HEK293 (cell line): Measurements from ENCODE around the gene LASP1.

ENCODE experiments used
- HIC1 ChIP-seq: fragments of 450-650 bp; formaldehyde crosslinking; IDR thresholded peaks from 2 replicates; pipeline ENCODE4 v1.5.1; 2016; ENCODE audit warnings: missing biosample characterization, missing genetic modification characterization
- MYNN ChIP-seq: fragments of 450-650 bp; formaldehyde crosslinking; IDR thresholded peaks from 2 replicates; pipeline ENCODE4 v1.5.1; 2016; ENCODE audit warnings: missing biosample characterization, missing genetic modification characterization, borderline replicate concordance
- PRDM10 ChIP-seq: fragments of 450-650 bp; formaldehyde crosslinking; IDR thresholded peaks from 2 replicates; pipeline ENCODE4 v1.5.1; 2016; ENCODE audit warnings: missing biosample characterization, missing genetic modification characterization
- SETDB1 ChIP-seq: IDR thresholded peaks from one replicate; pipeline ENCODE4 v1.6.1; 2017; ENCODE audit warnings: mild to moderate bottlenecking, low read length, moderate library complexity, mixed read lengths; ENCODE audit not compliant: insufficient read length
- YY1 ChIP-seq: fragments of 450-650 bp; formaldehyde crosslinking; IDR thresholded peaks from 2 replicates; pipeline ENCODE4 v1.5.1; 2018; ENCODE audit warnings: missing biosample characterization, missing genetic modification characterization
- ZBTB20 ChIP-seq: fragments of 450-650 bp; formaldehyde crosslinking; IDR thresholded peaks from 2 replicates; pipeline ENCODE4 v1.5.1; 2016; ENCODE audit warnings: missing biosample characterization, missing genetic modification characterization
- ZBTB49 ChIP-seq: fragments of 450-650 bp; formaldehyde crosslinking; IDR thresholded peaks from 2 replicates; pipeline ENCODE4 v1.5.1; 2016; ENCODE audit warnings: missing biosample characterization, missing genetic modification characterization, low read depth
- ZBTB7A ChIP-seq: fragments of 450-650 bp; formaldehyde crosslinking; IDR thresholded peaks from 2 replicates; pipeline ENCODE4 v1.5.1; 2016; ENCODE audit warnings: low read depth, missing biosample characterization, missing genetic modification characterization
- ZEB2 ChIP-seq: fragments of 450-650 bp; formaldehyde crosslinking; IDR thresholded peaks from 2 replicates; pipeline ENCODE4 v1.5.1; 2016; ENCODE audit warnings: missing biosample characterization, missing genetic modification characterization
- ZFP41 ChIP-seq: fragments of 450-650 bp; formaldehyde crosslinking; IDR thresholded peaks from 2 replicates; pipeline ENCODE4 v1.5.1; 2016; ENCODE audit warnings: missing biosample characterization, missing genetic modification characterization, borderline replicate concordance
- ZNF10 ChIP-seq: fragments of 450-650 bp; formaldehyde crosslinking; IDR thresholded peaks from 2 replicates; pipeline ENCODE4 v1.5.1; 2017; ENCODE audit warnings: missing biosample characterization, missing genetic modification characterization
- ZNF114 ChIP-seq: fragments of 450-650 bp; formaldehyde crosslinking; IDR thresholded peaks from 2 replicates; pipeline ENCODE4 v1.5.0; 2017; ENCODE audit warnings: missing biosample characterization, missing genetic modification characterization
- ZNF169 ChIP-seq: fragments of 450-650 bp; formaldehyde crosslinking; IDR thresholded peaks from 2 replicates; pipeline ENCODE4 v1.5.1; 2016; ENCODE audit warnings: missing biosample characterization, missing genetic modification characterization
- ZNF248 ChIP-seq: fragments of 450-650 bp; formaldehyde crosslinking; IDR thresholded peaks from 2 replicates; pipeline ENCODE4 v1.5.1; 2017; ENCODE audit warnings: missing biosample characterization, missing genetic modification characterization
- ZNF394 ChIP-seq: fragments of 450-650 bp; formaldehyde crosslinking; IDR thresholded peaks from 2 replicates; pipeline ENCODE4 v1.5.1; 2016; ENCODE audit warnings: missing biosample characterization, missing genetic modification characterization, mild to moderate bottlenecking, moderate library complexity, borderline replicate concordance
- ZNF398 ChIP-seq: fragments of 450-650 bp; formaldehyde crosslinking; IDR thresholded peaks from 2 replicates; pipeline ENCODE4 v1.5.1; 2017; ENCODE audit warnings: missing biosample characterization, missing genetic modification characterization
- ZNF404 ChIP-seq: fragments of 450-650 bp; formaldehyde crosslinking; IDR thresholded peaks from 2 replicates; pipeline ENCODE4 v1.5.1; 2017; ENCODE audit warnings: missing biosample characterization, missing genetic modification characterization
- ZNF48 ChIP-seq: fragments of 450-650 bp; formaldehyde crosslinking; IDR thresholded peaks from 2 replicates; pipeline ENCODE4 v1.5.1; 2016; ENCODE audit warnings: missing biosample characterization, missing genetic modification characterization
- ZNF488 ChIP-seq: fragments of 450-650 bp; formaldehyde crosslinking; IDR thresholded peaks from 2 replicates; pipeline ENCODE4 v1.5.1; 2016; ENCODE audit warnings: missing biosample characterization, missing genetic modification characterization
- ZNF549 ChIP-seq: fragments of 450-650 bp; IDR thresholded peaks from 2 replicates; pipeline ENCODE4 v1.5.1; 2018; ENCODE audit warnings: missing biosample characterization, missing genetic modification characterization, mild to moderate bottlenecking, inconsistent platforms, moderate library complexity
- ZNF623 ChIP-seq: fragments of 450-650 bp; formaldehyde crosslinking; IDR thresholded peaks from 2 replicates; pipeline ENCODE4 v1.5.1; 2016; ENCODE audit warnings: missing biosample characterization, missing genetic modification characterization
- ZNF785 ChIP-seq: fragments of 450-650 bp; formaldehyde crosslinking; IDR thresholded peaks from 2 replicates; pipeline ENCODE4 v1.5.1; 2016; ENCODE audit warnings: missing biosample characterization, missing genetic modification characterization
- ZSCAN16 ChIP-seq: fragments of 450-650 bp; formaldehyde crosslinking; IDR thresholded peaks from 2 replicates; pipeline ENCODE4 v1.5.1; 2016; ENCODE audit warnings: missing biosample characterization, missing genetic modification characterization
- TF ChIP-seq, protein P1 (sequence below): fragments of 450-650 bp; formaldehyde crosslinking; IDR thresholded peaks from 2 replicates; pipeline ENCODE4 v1.5.1; 2017; ENCODE audit warnings: missing biosample characterization, mild to moderate bottlenecking, missing genetic modification characterization, moderate library complexity

Gene LASP1

DNA sequence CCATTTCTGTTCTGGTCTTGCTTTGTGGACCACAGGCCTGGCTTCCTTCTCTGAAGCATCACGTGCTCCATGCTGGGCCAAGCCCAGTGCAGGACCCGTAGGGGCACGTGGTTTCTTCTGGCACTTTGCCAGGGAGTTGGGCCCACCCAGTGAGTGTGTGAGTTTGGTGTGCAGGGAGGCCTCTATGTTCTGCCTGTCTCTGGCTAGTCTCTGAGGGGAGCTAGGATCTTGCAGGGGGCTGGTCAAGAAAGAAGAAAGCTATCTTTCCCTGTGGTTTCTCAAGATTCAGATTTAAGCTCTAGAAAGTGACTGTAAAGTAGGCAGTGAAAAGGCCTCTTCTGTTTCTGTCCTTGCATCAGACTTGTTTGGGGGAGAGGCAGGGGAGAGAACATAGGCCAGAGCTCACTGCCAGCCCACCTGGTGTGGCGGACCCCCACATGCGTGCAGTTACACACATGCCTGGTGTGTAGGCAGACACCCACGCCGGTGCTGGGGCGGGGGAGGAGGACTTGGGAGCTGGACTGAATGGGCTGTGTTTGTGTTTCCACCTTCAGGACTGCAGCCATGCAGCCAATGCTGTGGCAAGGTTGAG lies 11.8 kb downstream of the LASP1 start (continued):
- TF ChIP-seq ZNF398 (tag by site-specific recombination) (0 out of 2 replicates have a peak, but pooled peaks have one; percentile 46), ZNF10 (no peak), ZBTB20 (tag by site-specific recombination) (0 out of 2 replicates have a peak, but pooled peaks have one; percentile 22), ZNF169 (tag by site-specific recombination) (no peak), YY1 (tag by site-specific recombination) (no peak), PRDM10 (tag by site-specific recombination) (peak; percentile 61), ZNF623 (tag by site-specific recombination) (no peak), SETDB1 (no peak), MYNN (tag by site-specific recombination) (no peak), ZBTB49 (tag by site-specific recombination) (no peak), ZEB2 (tag by site-specific recombination) (no peak), ZNF488 (tag by site-specific recombination) (no peak), ZNF248 (tag by site-specific recombination) (0 out of 2 replicates have a peak, but pooled peaks have one; percentile 60), ZNF114 (tag by site-specific recombination) (no peak), ZNF404 (no peak), ZFP41 (tag by site-specific recombination) (no peak), HIC1 (no peak), ZNF785 (no peak), ZBTB7A (tag by site-specific recombination) (no peak), ZNF549 (tag by site-specific recombination) (no peak), ZNF48 (tag by site-specific recombination) (no peak), ZSCAN16 (tag by site-specific recombination) (no peak), ZNF394 (tag by site-specific recombination) (no peak)
- TF ChIP-seq, protein P1, sequence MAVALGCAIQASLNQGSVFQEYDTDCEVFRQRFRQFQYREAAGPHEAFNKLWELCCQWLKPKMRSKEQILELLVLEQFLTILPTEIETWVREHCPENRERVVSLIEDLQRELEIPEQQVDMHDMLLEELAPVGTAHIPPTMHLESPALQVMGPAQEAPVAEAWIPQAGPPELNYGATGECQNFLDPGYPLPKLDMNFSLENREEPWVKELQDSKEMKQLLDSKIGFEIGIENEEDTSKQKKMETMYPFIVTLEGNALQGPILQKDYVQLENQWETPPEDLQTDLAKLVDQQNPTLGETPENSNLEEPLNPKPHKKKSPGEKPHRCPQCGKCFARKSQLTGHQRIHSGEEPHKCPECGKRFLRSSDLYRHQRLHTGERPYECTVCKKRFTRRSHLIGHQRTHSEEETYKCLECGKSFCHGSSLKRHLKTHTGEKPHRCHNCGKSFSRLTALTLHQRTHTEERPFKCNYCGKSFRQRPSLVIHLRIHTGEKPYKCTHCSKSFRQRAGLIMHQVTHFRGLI = peak; percentile 48; the same call in 1 of the 2 replicates
